Raji (cell line): ENCODE data around the gene TBCA.

ENCODE experiments used
- POLR2A ChIP-seq: IDR thresholded peaks from 2 replicates; pipeline ENCODE4 v1.6.1; 2011; ENCODE audit warnings: low read depth, low read length, control low read depth; ENCODE audit not compliant: insufficient read depth

TBCA gene

GRCh38 chr5:77743181-77743580 lies 33.0 kb downstream of the TBCA start:
- no peak for TF ChIP-seq POLR2A

- TF ChIP-seq POLR2A = no peak
Observed at GRCh38 chr5:77741608-77742007, 34.5 kb downstream of the TBCA start.

- no peak for TF ChIP-seq POLR2A
Observed at GRCh38 chr5:77734885-77735284, 41.3 kb downstream of the TBCA start.

GRCh38 chr5:77733130-77733529 lies 43.0 kb downstream of the TBCA start:
- no peak for TF ChIP-seq POLR2A

GRCh38 chr5:77727190-77727589 lies 48.9 kb downstream of the TBCA start:
- no peak for TF ChIP-seq POLR2A

- TF ChIP-seq POLR2A = no peak
Observed at GRCh38 chr5:77725616-77726015, 50.5 kb downstream of the TBCA start.

GRCh38 chr5:77724934-77725333 lies 51.2 kb downstream of the TBCA start:
- TF ChIP-seq POLR2A = no peak

GRCh38 chr5:77719666-77720363 lies 56.3 kb downstream of the TBCA start:
- no peak for TF ChIP-seq POLR2A

GRCh38 chr5:77718934-77719610 lies 57.1 kb downstream of the TBCA start:
- no peak for TF ChIP-seq POLR2A

- TF ChIP-seq POLR2A = no peak
Observed at GRCh38 chr5:77709993-77710685, 66.0 kb downstream of the TBCA start.

GRCh38 chr5:77709340-77709739 lies 66.8 kb downstream of the TBCA start:
- no peak for TF ChIP-seq POLR2A

- TF ChIP-seq POLR2A = no peak
Observed at GRCh38 chr5:77707791-77708190, 68.3 kb downstream of the TBCA start.

- no peak for TF ChIP-seq POLR2A
Observed at GRCh38 chr5:77698920-77699319, 77.2 kb downstream of the TBCA start.

GRCh38 chr5:77697692-77698091 lies 78.4 kb downstream of the TBCA start:
- TF ChIP-seq POLR2A = no peak

GRCh38 chr5:77696120-77696519 lies 80.0 kb downstream of the TBCA start:
- TF ChIP-seq POLR2A = no peak

GRCh38 chr5:77693913-77694312 lies 82.2 kb downstream of the TBCA start:
- no peak for TF ChIP-seq POLR2A
